K562 (cell line): ENCODE measurements around the gene KRT81. TPM values are rescaled to one million over a fixed set of nuclear protein-coding genes. Genes with fewer than 3 reads are reported as not detected.

ENCODE experiments used
- ATAC-seq: fragments of 200-7000 bp; cut with Tn5 transposase; 3 replicates; pipeline ENCODE4 v1.9.1; 2020; ENCODE audit warnings: moderate library complexity
- BruUV-seq: library from RNA; stranded (reverse); fragments of 400-500 nt; replicated peaks from 2 replicates; lab custom pipeline; 2021; lab: Mats Ljungman, UMichigan
- CTCF ChIA-PET: fragments of 300-600 bp; formaldehyde crosslinking; extraction: SDS; loops from one replicate; lab custom pipeline; 2021; ENCODE audit warnings: low intra/inter-chr PET ratio; lab: Yijun Ruan, JAX
- POLR2A ChIA-PET: fragments of 300-600, 350-650 bp; sonication (Branson Sonifier 250); formaldehyde crosslinking; extraction: SDS; loops from one replicate; lab custom pipeline; 2021; ENCODE audit warnings: antibody characterized with exemption, inconsistent platforms; lab: Yijun Ruan, JAX
- DNase-seq, 4 experiments: peaks; one replicate each; pipeline versions ENCODE4 v3.0.0 to v3.0.0-alpha.2; 2011 to 2018; ENCODE audit warnings: low spot score in 3 of 4, mixed read lengths in 3 of 4; ENCODE audit errors: extremely low read depth in 1 of 4
- FAIRE-seq: peaks from 2 replicates; lab custom pipeline; 2011; peaks lifted over from hg19 to GRCh38; lab: Jason Lieb, UNC
- H2AFZ ChIP-seq: 2 replicates; pipeline ENCODE4 v1.6.0; 2011; ENCODE audit warnings: low read depth, low read length, control low read depth, inconsistent platforms
- H3K27ac ChIP-seq: fragments of 200-600 bp; 3 replicates; pipeline ENCODE4 v1.8.0; 2011; ENCODE audit warnings: low read depth, mild to moderate bottlenecking, control low read depth, inconsistent platforms, low read length, moderate library complexity, mixed read lengths; ENCODE audit errors: extremely low read depth
- H3K27me3 ChIP-seq, 2 experiments: fragments of 300-600 bp in 1 of 2; 2 replicates in 1 of 2; 3 replicates in 1 of 2; pipeline versions ENCODE4 v1.6.0 to v1.8.0; 2011; ENCODE audit warnings: inconsistent platforms in 2 of 2, low read length in 2 of 2, mild to moderate bottlenecking in 1 of 2, mixed read lengths in 1 of 2, moderate library complexity in 1 of 2; ENCODE audit not compliant: control insufficient read depth in 2 of 2, insufficient read depth in 2 of 2
- H3K36me3 ChIP-seq: fragments of 300-600 bp; 3 replicates; pipeline ENCODE4 v1.8.0; 2011; ENCODE audit warnings: mild to moderate bottlenecking, low read length, inconsistent platforms; ENCODE audit not compliant: control insufficient read depth, insufficient read depth
- H3K4me1 ChIP-seq, 2 experiments: fragments of 200-600 bp in 1 of 2; replicated peaks in 1 of 2; 2 replicates in 1 of 2; 3 replicates in 1 of 2; pipeline versions ENCODE4 v1.5.1 to v1.8.0; 2011; ENCODE audit warnings: inconsistent platforms in 2 of 2, low read length in 2 of 2, mild to moderate bottlenecking in 1 of 2, mixed read lengths in 1 of 2, moderate library complexity in 1 of 2; ENCODE audit not compliant: control insufficient read depth in 2 of 2, insufficient read depth in 2 of 2
- H3K4me2 ChIP-seq: 2 replicates; pipeline ENCODE4 v1.6.1; 2011; ENCODE audit warnings: low read length, control low read depth, inconsistent platforms, mixed read lengths; ENCODE audit not compliant: insufficient read depth
- H3K4me3 ChIP-seq: fragments of 200-600 bp; sonication (generic), shearing (Covaris generic); 2 replicates; pipeline ENCODE4 v1.5.1; 2016; ENCODE audit warnings: control low read depth, inconsistent platforms
- H3K79me2 ChIP-seq: fragments of 200-600 bp; 3 replicates; pipeline ENCODE4 v1.8.0; 2011; ENCODE audit warnings: low read length, inconsistent platforms; ENCODE audit not compliant: control insufficient read depth, insufficient read depth
- H3K9ac ChIP-seq, 2 experiments: 2 replicates each; pipeline versions ENCODE4 v1.6.0 to v1.6.1; 2011; ENCODE audit warnings: low read depth in 2 of 2, low read length in 2 of 2, control low read depth in 1 of 2, inconsistent platforms in 1 of 2, mild to moderate bottlenecking in 1 of 2, mixed read lengths in 1 of 2; ENCODE audit not compliant: insufficient read depth in 1 of 2
- H3K9me1 ChIP-seq: one replicate; pipeline ENCODE4 v1.6.0; 2011; ENCODE audit warnings: inconsistent platforms, mild to moderate bottlenecking, low read length, moderate library complexity; ENCODE audit not compliant: control insufficient read depth, insufficient read depth
- H3K9me3 ChIP-seq: replicated peaks from 2 replicates; pipeline ENCODE4 v1.5.1; 2011; ENCODE audit warnings: low read depth, low read length, inconsistent platforms; ENCODE audit not compliant: control insufficient read depth, insufficient read depth
- H4K20me1 ChIP-seq: replicated peaks from 2 replicates; pipeline ENCODE4 v1.6.1; 2011; ENCODE audit warnings: low read length, inconsistent platforms, mixed read lengths; ENCODE audit not compliant: control insufficient read depth, insufficient read depth
- CREB3L1 ChIP-seq: fragments of 450-650 bp; IDR thresholded peaks from 2 replicates; pipeline ENCODE4 v1.6.1; 2014; ENCODE audit warnings: low read depth, mild to moderate bottlenecking, moderate library complexity, borderline replicate concordance
- GATAD2A ChIP-seq: fragments of 450-650 bp; IDR thresholded peaks from 2 replicates; pipeline ENCODE4 v1.6.1; 2017
- PCBP1 ChIP-seq: fragments of 200-400 bp; formaldehyde crosslinking; IDR thresholded peaks from 2 replicates; pipeline ENCODE4 v1.6.1; 2018; ENCODE audit warnings: mild to moderate bottlenecking, low read depth, low read length; ENCODE audit not compliant: poor library complexity, severe bottlenecking
- SMARCC2 ChIP-seq: fragments of 450-650 bp; IDR thresholded peaks from 2 replicates; pipeline ENCODE4 v1.6.1; 2017; ENCODE audit warnings: antibody characterized with exemption, moderate library complexity, mild to moderate bottlenecking, low read depth
- TSHZ1 ChIP-seq: fragments of 250-450 bp; sonication (Bioruptor Pico); IDR thresholded peaks from 2 replicates; pipeline ENCODE4 v1.4.0; 2020; ENCODE audit warnings: mild to moderate bottlenecking, moderate library complexity
- WGBS: fragments of 100-300 bp; shearing (Covaris generic); methylation state at CpG from one replicate; pipeline ENCODE4 v1.1.6; 2016; ENCODE audit warnings: low coverage, mixed read lengths; ENCODE audit not compliant: insufficient coverage; ENCODE audit errors: missing lambda C conversion rate; 5-methylcytosine and 5-hydroxymethylcytosine counted together
- in situ Hi-C: fragments of 300-500 bp; cut with MboI; formaldehyde crosslinking; loops from 4 replicates; pipeline ENCODE4 v1.15.0; 2018; ENCODE audit warnings: inconsistent platforms, mixed read lengths
- intact Hi-C: fragments of 100-400 bp; cut with micrococcal nuclease; formaldehyde crosslinking; loops from 2 replicates; pipeline ENCODE4 v1.14.2; 2022
- polyA plus RNA-seq, 8 experiments: library from polyadenylated mRNA; depleted of rRNA in 4 of 8; stranded (reverse) in 5 of 8; unstranded in 3 of 8; fragments of >200 nt; fragmentation: Nextera tagmentation in 2 of 8; fragmentation: Illumina TruSeq in 1 of 8; extraction: Ambion mirVana in 2 of 8; extraction: Trizol in 1 of 8; gene quantifications; 2 replicates each; pipeline versions ENCODE4 v1.2.1 to v1.2.3, GENCODE V29; 2011 to 2014; ENCODE audit warnings: inconsistent platforms in 1 of 8, missing spikeins in 1 of 8
- total RNA-seq, 7 experiments: library from RNA; depleted of rRNA in 6 of 7; stranded (reverse); fragments of >200 nt in 6 of 7; fragmentation: Illumina TruSeq in 2 of 7; extraction: Trizol in 2 of 7; gene quantifications; 2 replicates each; pipeline versions ENCODE4 v1.2.1 to v1.2.3, GENCODE V29; 2011 to 2021; ENCODE audit warnings: low replicate concordance in 1 of 7
- TF ChIP-seq, protein P1 (sequence below): fragments of 250-450 bp; sonication (Bioruptor Pico); IDR thresholded peaks from 2 replicates; pipeline ENCODE4 v1.5.0; 2020; ENCODE audit warnings: mild to moderate bottlenecking

KRT81 gene
- total and polyA plus RNA-seq, 9 of the 15 experiments (the other 6 are each of a cell fraction or from before 2014, with no cell fraction given), result 0.27 TPM; not detected in 8

GRCh38 chr12:52267699-52268098 lies 23.6 kb downstream of the KRT81 start:
- FAIRE-seq (no peak), ATAC-seq (no peak), DNase-seq (no peak)
- BruUV-seq, result no TSS peak
- TF ChIP-seq, protein P1, sequence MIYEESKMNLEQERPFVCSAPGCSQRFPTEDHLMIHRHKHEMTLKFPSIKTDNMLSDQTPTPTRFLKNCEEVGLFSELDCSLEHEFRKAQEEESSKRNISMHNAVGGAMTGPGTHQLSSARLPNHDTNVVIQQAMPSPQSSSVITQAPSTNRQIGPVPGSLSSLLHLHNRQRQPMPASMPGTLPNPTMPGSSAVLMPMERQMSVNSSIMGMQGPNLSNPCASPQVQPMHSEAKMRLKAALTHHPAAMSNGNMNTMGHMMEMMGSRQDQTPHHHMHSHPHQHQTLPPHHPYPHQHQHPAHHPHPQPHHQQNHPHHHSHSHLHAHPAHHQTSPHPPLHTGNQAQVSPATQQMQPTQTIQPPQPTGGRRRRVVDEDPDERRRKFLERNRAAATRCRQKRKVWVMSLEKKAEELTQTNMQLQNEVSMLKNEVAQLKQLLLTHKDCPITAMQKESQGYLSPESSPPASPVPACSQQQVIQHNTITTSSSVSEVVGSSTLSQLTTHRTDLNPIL (CRISPR knock-in tag), result no peak
- TF ChIP-seq PCBP1, result no peak
- TF ChIP-seq GATAD2A, result no peak
- TF ChIP-seq CREB3L1, result no peak
- TF ChIP-seq TSHZ1 (CRISPR knock-in tag), result no peak
- TF ChIP-seq SMARCC2, result no peak
- no peaks in the 10 kb centered on the region for H3K4me1 ChIP-seq
- WGBS, result 0% methylated on average over 3 of the region's 3 CpGs
- in situ Hi-C loops, result no loop called here
- H3K9ac ChIP-seq, result no peak overlapping the region
- CTCF ChIA-PET, result no interaction called here
- POLR2A ChIA-PET, result interaction anchor here (0.9 kb wide), 1 partner anchor 13 kb away, joined by 3 read pairs; no protein-coding TSS in a partner anchor
- intact Hi-C loops, result no loop called here
- no peaks in the 10 kb centered on the region for H3K36me3 ChIP-seq
- no peaks in the 10 kb centered on the region for H3K79me2 ChIP-seq
- H3K4me2 ChIP-seq, result no peak overlapping the region
- H3K4me3 ChIP-seq, result no peak overlapping the region
- H3K9me1 ChIP-seq, result no peaks in the 10 kb centered on the region
- no peak overlapping the region for H3K27ac ChIP-seq
- H4K20me1 ChIP-seq, result no peaks in the 10 kb centered on the region
- H2AFZ ChIP-seq, result no peak overlapping the region
- H3K9me3 ChIP-seq, result no peaks in the 10 kb centered on the region
- peaks cover 0 to 21% of the 10 kb centered on the region in 2 experiments; a peak in 2 of 5 replicates for H3K27me3 ChIP-seq
